IMR-90 (cell line): Measurements from ENCODE around the gene MFRP. TPM values are rescaled to one million over a fixed set of nuclear protein-coding genes. Genes with fewer than 3 reads are reported as not detected.

ENCODE experiments used
- ATAC-seq: fragments of 200-7000 bp; cut with Tn5 transposase; 2 replicates; pipeline ENCODE4 v1.9.1; 2020; ENCODE audit warnings: low read depth, mild to moderate bottlenecking, moderate library complexity
- BruUV-seq: library from RNA; stranded (reverse); fragments of 400-500 nt; replicated peaks from 2 replicates; lab custom pipeline; 2021; lab: Mats Ljungman, UMichigan
- CTCF ChIA-PET: fragments of 300-600 bp; formaldehyde crosslinking; extraction: SDS; loops from one replicate; lab custom pipeline; 2021; ENCODE audit warnings: antibody characterized with exemption; lab: Yijun Ruan, JAX
- POLR2A ChIA-PET: fragments of 300-600 bp; sonication (Branson Sonifier 250); formaldehyde crosslinking; loops from one replicate; lab custom pipeline; 2022; ENCODE audit warnings: antibody characterized with exemption; ENCODE audit not compliant: unreplicated experiment; lab: Charles Lee
- DNase-seq: peaks from one replicate; pipeline ENCODE4 v3.0.0; 2013
- H2AFZ ChIP-seq: replicated peaks from 2 replicates; pipeline ENCODE3; 2013; ENCODE audit warnings: low read length, mild to moderate bottlenecking; ENCODE audit not compliant: poor library complexity
- H2AK5ac ChIP-seq: 2 replicates; pipeline ENCODE4 v1.6.1; 2013; ENCODE audit warnings: low read depth, low read length, inconsistent platforms
- H2AK9ac ChIP-seq: replicated peaks from 2 replicates; pipeline ENCODE3; 2013; ENCODE audit warnings: mild to moderate bottlenecking, low read depth, low read length, moderate library complexity; ENCODE audit not compliant: poor library complexity
- H2BK120ac ChIP-seq: 2 replicates; pipeline ENCODE4 v1.6.1; 2013; ENCODE audit warnings: low read depth, low read length, inconsistent platforms
- H2BK15ac ChIP-seq: 3 replicates; pipeline ENCODE4 v1.6.1; 2013; ENCODE audit warnings: low read depth, low read length, inconsistent platforms
- H2BK20ac ChIP-seq: 2 replicates; pipeline ENCODE4 v1.6.1; 2013; ENCODE audit warnings: low read depth, mild to moderate bottlenecking, inconsistent platforms, low read length, moderate library complexity
- H2BK5ac ChIP-seq: 2 replicates; pipeline ENCODE4 v1.6.1; 2013; ENCODE audit warnings: mild to moderate bottlenecking, low read depth, low read length, inconsistent platforms; ENCODE audit not compliant: poor library complexity, severe bottlenecking
- H3K14ac ChIP-seq: replicated peaks from 2 replicates; pipeline ENCODE4 v1.6.1; 2013; ENCODE audit warnings: low read depth, low read length, inconsistent platforms
- H3K18ac ChIP-seq: 2 replicates; pipeline ENCODE4 v1.6.1; 2013; ENCODE audit warnings: low read depth, low read length, control low read depth
- H3K23ac ChIP-seq: 2 replicates; pipeline ENCODE4 v1.6.1; 2013; ENCODE audit warnings: low read depth, low read length, inconsistent platforms
- H3K27ac ChIP-seq: 2 replicates; pipeline ENCODE4 v1.5.1; 2013; ENCODE audit warnings: mild to moderate bottlenecking, control low read depth, low read length; ENCODE audit not compliant: insufficient read depth
- H3K27me3 ChIP-seq: 2 replicates; pipeline ENCODE4 v1.6.1; 2013; ENCODE audit warnings: low read length; ENCODE audit not compliant: control insufficient read depth, insufficient read depth
- H3K36me3 ChIP-seq: 2 replicates; pipeline ENCODE4 v1.6.1; 2013; ENCODE audit warnings: low read length, mixed read lengths; ENCODE audit not compliant: control insufficient read depth, insufficient read depth
- H3K4ac ChIP-seq: 2 replicates; pipeline ENCODE4 v1.6.1; 2013; ENCODE audit warnings: low read depth, low read length, inconsistent platforms
- H3K4me1 ChIP-seq: 2 replicates; pipeline ENCODE4 v1.6.1; 2013; ENCODE audit warnings: low read length, mixed read lengths; ENCODE audit not compliant: control insufficient read depth, insufficient read depth
- H3K4me2 ChIP-seq: 2 replicates; pipeline ENCODE4 v1.6.1; 2013; ENCODE audit warnings: low read depth, mild to moderate bottlenecking, control low read depth, low read length, moderate library complexity
- H3K4me3 ChIP-seq: 2 replicates; pipeline ENCODE4 v1.5.1; 2013; ENCODE audit warnings: low read depth, mild to moderate bottlenecking, control low read depth, low read length, moderate library complexity; ENCODE audit not compliant: insufficient read depth
- H3K56ac ChIP-seq: 2 replicates; pipeline ENCODE4 v1.6.1; 2013; ENCODE audit warnings: low read length, inconsistent platforms; ENCODE audit not compliant: insufficient read depth; ENCODE audit errors: extremely low read depth
- H3K79me1 ChIP-seq, 2 experiments: 2 replicates each; pipeline ENCODE4 v1.6.1; 2013; ENCODE audit warnings: low read length in 2 of 2, inconsistent platforms in 1 of 2, low read depth in 1 of 2
- H3K9ac ChIP-seq: 2 replicates; pipeline ENCODE4 v1.6.1; 2013; ENCODE audit warnings: low read depth, low read length, control low read depth
- H3K9me1 ChIP-seq: 2 replicates; pipeline ENCODE4 v1.6.1; 2013; ENCODE audit warnings: low read length, inconsistent platforms; ENCODE audit not compliant: insufficient read depth
- H3K9me3 ChIP-seq: 2 replicates; pipeline ENCODE4 v1.6.1; 2013; ENCODE audit warnings: low read length; ENCODE audit not compliant: control insufficient read depth, insufficient read depth
- H4K20me1 ChIP-seq: 2 replicates; pipeline ENCODE4 v1.6.1; 2013; ENCODE audit warnings: low read length, inconsistent platforms; ENCODE audit not compliant: insufficient read depth
- H4K5ac ChIP-seq: 2 replicates; pipeline ENCODE4 v1.6.1; 2013; ENCODE audit warnings: mild to moderate bottlenecking, low read depth, low read length, control low read depth
- H4K8ac ChIP-seq, 2 experiments: 2 replicates each; pipeline ENCODE4 v1.6.1; 2013; ENCODE audit warnings: low read depth in 2 of 2, low read length in 2 of 2, control low read depth in 1 of 2, inconsistent platforms in 1 of 2
- H4K91ac ChIP-seq: 2 replicates; pipeline ENCODE4 v1.6.1; 2013; ENCODE audit warnings: low read depth, low read length, inconsistent platforms; ENCODE audit not compliant: insufficient read depth
- BHLHE40 ChIP-seq: fragments of 150-350 bp; IDR thresholded peaks from 2 replicates; pipeline ENCODE4 v1.6.1; 2016; ENCODE audit warnings: mild to moderate bottlenecking, low read depth, low read length
- CEBPB ChIP-seq: IDR thresholded peaks from 2 replicates; pipeline ENCODE4 v1.6.1; 2012; ENCODE audit warnings: low read depth, low read length, improper control_type of control experiment
- CHD1 ChIP-seq: IDR thresholded peaks from 2 replicates; pipeline ENCODE4 v1.6.1; 2012; ENCODE audit warnings: low read depth, low read length, improper control_type of control experiment
- ELK1 ChIP-seq: fragments of 150-350 bp; IDR thresholded peaks from 2 replicates; pipeline ENCODE4 v1.6.1; 2016; ENCODE audit warnings: low read depth, mild to moderate bottlenecking, low read length, moderate library complexity, borderline replicate concordance
- FOS ChIP-seq: fragments of 150-350 bp; IDR thresholded peaks from 2 replicates; pipeline ENCODE4 v1.6.1; 2016; ENCODE audit warnings: low read depth, low read length
- MAFK ChIP-seq: IDR thresholded peaks from 2 replicates; pipeline ENCODE4 v1.6.1; 2012; ENCODE audit warnings: low read depth, low read length, improper control_type of control experiment
- MAZ ChIP-seq: IDR thresholded peaks from 2 replicates; pipeline ENCODE4 v1.6.1; 2012; ENCODE audit warnings: low read depth, mild to moderate bottlenecking, low read length, improper control_type of control experiment, moderate library complexity, borderline replicate concordance
- MXI1 ChIP-seq: IDR thresholded peaks from 2 replicates; pipeline ENCODE4 v1.6.1; 2012; ENCODE audit warnings: low read depth, mild to moderate bottlenecking, low read length, moderate library complexity, borderline replicate concordance
- NFE2L2 ChIP-seq: fragments of 150-350 bp; IDR thresholded peaks from 2 replicates; pipeline ENCODE4 v1.6.1; 2016; ENCODE audit warnings: low read depth, mild to moderate bottlenecking, low read length
- POLR2A ChIP-seq: IDR thresholded peaks from 2 replicates; pipeline ENCODE4 v1.6.1; 2012; ENCODE audit warnings: mild to moderate bottlenecking, low read depth, low read length
- RAD21 ChIP-seq: IDR thresholded peaks from 2 replicates; pipeline ENCODE4 v1.6.1; 2012; ENCODE audit warnings: low read length, improper control_type of control experiment
- RCOR1 ChIP-seq: IDR thresholded peaks from 2 replicates; pipeline ENCODE4 v1.6.1; 2012; ENCODE audit warnings: mild to moderate bottlenecking, low read length, improper control_type of control experiment; ENCODE audit not compliant: insufficient replicate concordance
- RFX5 ChIP-seq: IDR thresholded peaks from 2 replicates; pipeline ENCODE4 v1.8.0; 2012; ENCODE audit warnings: low read depth, mild to moderate bottlenecking, low read length, moderate library complexity
- SMC3 ChIP-seq: fragments of 150-350 bp; IDR thresholded peaks from 2 replicates; pipeline ENCODE4 v1.6.1; 2016; ENCODE audit warnings: low read depth, mild to moderate bottlenecking, antibody characterized with exemption, low read length, moderate library complexity
- WGBS, 2 experiments: methylation state at CpG; one replicate each; pipeline versions ENCODE4 v1.1.5 to v1.1.7; 2013; ENCODE audit warnings: missing lambda C conversion rate in 2 of 2; ENCODE audit not compliant: insufficient read length in 1 of 2; ENCODE audit errors: extremely low coverage in 2 of 2; 5-methylcytosine and 5-hydroxymethylcytosine counted together
- dilution Hi-C: fragments of 300-500 bp; cut with HindIII; formaldehyde crosslinking; loops from one replicate; pipeline ENCODE4 v1.14.3; 2018; ENCODE audit warnings: low sequenced_read_pairs; ENCODE audit not compliant: unreplicated experiment
- in situ Hi-C: fragments of 300-500 bp; cut with MboI; formaldehyde crosslinking; loops from 3 replicates; pipeline ENCODE4 v1.14.3; 2019; ENCODE audit warnings: low sequenced_read_pairs, inconsistent platforms, mixed read lengths
- intact Hi-C: fragments of 100-400 bp; cut with micrococcal nuclease; formaldehyde crosslinking; loops from 2 replicates; pipeline ENCODE4 v1.10.0; 2022
- polyA plus RNA-seq, 3 experiments: library from polyadenylated mRNA; depleted of rRNA; stranded (reverse); fragments of >200 nt; gene quantifications; 2 replicates each; pipeline ENCODE4 v1.2.3, GENCODE V29; 2012; ENCODE audit warnings: low replicate concordance in 1 of 3
- total RNA-seq: library from RNA; depleted of rRNA; stranded (reverse); fragments of >200 nt; gene quantifications from 2 replicates; pipeline ENCODE4 v1.2.3, GENCODE V29; 2012
- TF ChIP-seq, protein P1 (sequence below): conservative IDR thresholded peaks from 2 replicates; pipeline ENCODE4 v1.5.1; 2012; ENCODE audit warnings: mild to moderate bottlenecking, low read depth, low read length, improper control_type of control experiment
- TF ChIP-seq, protein P2 (sequence below): fragments of 150-350 bp; IDR thresholded peaks from 2 replicates; pipeline ENCODE4 v1.6.1; 2017; ENCODE audit warnings: mild to moderate bottlenecking, antibody characterized with exemption, low read length, low read depth

Gene MFRP
- total and polyA plus RNA-seq, 2 of the 4 experiments (the other 2 are of a cell fraction), result not detected

DNA sequence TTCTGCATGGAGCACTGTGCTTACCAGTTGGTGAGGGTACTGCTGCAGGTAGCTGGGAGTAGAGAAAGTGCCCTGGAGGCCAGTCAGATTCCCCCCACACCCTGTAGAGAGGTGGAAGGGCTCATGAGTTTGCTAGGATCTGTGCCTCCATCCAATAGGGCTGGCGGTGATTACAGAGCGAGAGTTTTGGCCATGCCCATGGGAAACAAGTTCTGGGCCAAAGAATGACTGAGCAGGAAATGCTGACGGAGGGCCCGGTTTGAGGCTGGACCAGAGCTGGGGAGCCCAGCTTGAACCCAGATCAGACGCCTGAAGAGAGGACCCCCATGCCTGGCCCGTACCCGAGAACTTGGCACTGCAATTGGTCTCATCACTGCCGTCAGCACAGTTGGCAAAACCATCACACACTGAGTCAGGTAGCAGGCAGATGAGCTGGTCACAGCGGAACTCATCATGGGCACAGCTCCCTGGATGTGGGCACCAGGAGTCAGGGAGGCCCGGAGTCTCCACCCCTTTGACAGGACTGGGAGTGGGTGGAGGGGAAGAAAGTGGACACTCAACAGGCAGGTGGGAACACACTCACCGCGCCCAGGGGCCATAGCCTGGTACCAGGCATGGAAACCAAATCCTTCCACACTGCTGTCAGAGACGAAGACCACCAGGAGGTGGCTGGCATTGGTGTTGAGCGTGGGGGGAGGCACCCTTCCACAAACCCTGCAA is 2.1 kb downstream of the MFRP start:
- intact Hi-C loops, result no loop called here

More for the DNA sequence above, 2.1 kb downstream of the MFRP start:
- H3K56ac ChIP-seq, result no peak overlapping the region
- H3K27me3 ChIP-seq, result peaks cover 26% of the 10 kb centered on the region
- no peak overlapping the region for H3K4me2 ChIP-seq
- TF ChIP-seq RAD21 (no peak), MAZ (no peak), BHLHE40 (no peak), CHD1 (no peak), ELK1 (no peak), RFX5 (no peak), RCOR1 (no peak), CEBPB (no peak), MXI1 (no peak), FOS (no peak), SMC3 (no peak), POLR2A (no peak), NFE2L2 (no peak), MAFK (no peak)
- TF ChIP-seq, protein P1, sequence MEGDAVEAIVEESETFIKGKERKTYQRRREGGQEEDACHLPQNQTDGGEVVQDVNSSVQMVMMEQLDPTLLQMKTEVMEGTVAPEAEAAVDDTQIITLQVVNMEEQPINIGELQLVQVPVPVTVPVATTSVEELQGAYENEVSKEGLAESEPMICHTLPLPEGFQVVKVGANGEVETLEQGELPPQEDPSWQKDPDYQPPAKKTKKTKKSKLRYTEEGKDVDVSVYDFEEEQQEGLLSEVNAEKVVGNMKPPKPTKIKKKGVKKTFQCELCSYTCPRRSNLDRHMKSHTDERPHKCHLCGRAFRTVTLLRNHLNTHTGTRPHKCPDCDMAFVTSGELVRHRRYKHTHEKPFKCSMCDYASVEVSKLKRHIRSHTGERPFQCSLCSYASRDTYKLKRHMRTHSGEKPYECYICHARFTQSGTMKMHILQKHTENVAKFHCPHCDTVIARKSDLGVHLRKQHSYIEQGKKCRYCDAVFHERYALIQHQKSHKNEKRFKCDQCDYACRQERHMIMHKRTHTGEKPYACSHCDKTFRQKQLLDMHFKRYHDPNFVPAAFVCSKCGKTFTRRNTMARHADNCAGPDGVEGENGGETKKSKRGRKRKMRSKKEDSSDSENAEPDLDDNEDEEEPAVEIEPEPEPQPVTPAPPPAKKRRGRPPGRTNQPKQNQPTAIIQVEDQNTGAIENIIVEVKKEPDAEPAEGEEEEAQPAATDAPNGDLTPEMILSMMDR, result no peak
- TF ChIP-seq, protein P2, sequence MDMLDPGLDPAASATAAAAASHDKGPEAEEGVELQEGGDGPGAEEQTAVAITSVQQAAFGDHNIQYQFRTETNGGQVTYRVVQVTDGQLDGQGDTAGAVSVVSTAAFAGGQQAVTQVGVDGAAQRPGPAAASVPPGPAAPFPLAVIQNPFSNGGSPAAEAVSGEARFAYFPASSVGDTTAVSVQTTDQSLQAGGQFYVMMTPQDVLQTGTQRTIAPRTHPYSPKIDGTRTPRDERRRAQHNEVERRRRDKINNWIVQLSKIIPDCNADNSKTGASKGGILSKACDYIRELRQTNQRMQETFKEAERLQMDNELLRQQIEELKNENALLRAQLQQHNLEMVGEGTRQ, result no peak
- H2BK15ac ChIP-seq, result no peak overlapping the region
- H4K5ac ChIP-seq, result no peak overlapping the region
- H3K9me1 ChIP-seq, result no peaks in the 10 kb centered on the region
- in situ Hi-C loops, result no loop called here
- DNase-seq (no peak), ATAC-seq (no peak)
- no peak overlapping the region for H3K4ac ChIP-seq
- no peak overlapping the region for H3K27ac ChIP-seq
- H4K91ac ChIP-seq, result no peak overlapping the region
- H2AK5ac ChIP-seq, result no peak overlapping the region
- 70% methylated on average over 9 of the region's 14 CpGs; no CpG with 5 or more reads in 1 of the 2 experiments for WGBS, 2 experiments
- CTCF ChIA-PET, result interaction anchor here (1.6 kb wide), 1 partner anchor 12 kb away, joined by 4 read pairs; no protein-coding TSS in a partner anchor
- H3K79me1 ChIP-seq, result peaks cover 2 to 6% of the 10 kb centered on the region in 2 experiments; a peak in 3 of 4 replicates
- H2BK120ac ChIP-seq, result no peak overlapping the region
- no peak overlapping the region for H3K4me3 ChIP-seq
- H4K8ac ChIP-seq, result no peak overlapping the region
- dilution Hi-C loops, result no loop called here
- no peaks in the 10 kb centered on the region for H4K20me1 ChIP-seq
- H3K36me3 ChIP-seq, result no peaks in the 10 kb centered on the region
- POLR2A ChIA-PET, result no interaction called here
- no peak overlapping the region for H2AFZ ChIP-seq
- H3K23ac ChIP-seq, result no peak overlapping the region
- H2BK20ac ChIP-seq, result no peak overlapping the region
- H3K9me3 ChIP-seq, result no peaks in the 10 kb centered on the region
- BruUV-seq, result no TSS peak
- no peak overlapping the region for H2AK9ac ChIP-seq
- H3K9ac ChIP-seq, result no peak overlapping the region
- no peak overlapping the region for H3K14ac ChIP-seq
- no peak overlapping the region for H2BK5ac ChIP-seq
- H3K18ac ChIP-seq, result no peak overlapping the region
- peaks cover 4% of the 10 kb centered on the region for H3K4me1 ChIP-seq
